ENCODE data around the gene BHLHE40. TPM values are rescaled to one million over a fixed set of nuclear protein-coding genes. Genes with fewer than 3 reads are reported as not detected.

Gene BHLHE40
- total and polyA plus RNA-seq, 2 experiments from 2014 or later, result 67.1 to 116 TPM

DNA sequence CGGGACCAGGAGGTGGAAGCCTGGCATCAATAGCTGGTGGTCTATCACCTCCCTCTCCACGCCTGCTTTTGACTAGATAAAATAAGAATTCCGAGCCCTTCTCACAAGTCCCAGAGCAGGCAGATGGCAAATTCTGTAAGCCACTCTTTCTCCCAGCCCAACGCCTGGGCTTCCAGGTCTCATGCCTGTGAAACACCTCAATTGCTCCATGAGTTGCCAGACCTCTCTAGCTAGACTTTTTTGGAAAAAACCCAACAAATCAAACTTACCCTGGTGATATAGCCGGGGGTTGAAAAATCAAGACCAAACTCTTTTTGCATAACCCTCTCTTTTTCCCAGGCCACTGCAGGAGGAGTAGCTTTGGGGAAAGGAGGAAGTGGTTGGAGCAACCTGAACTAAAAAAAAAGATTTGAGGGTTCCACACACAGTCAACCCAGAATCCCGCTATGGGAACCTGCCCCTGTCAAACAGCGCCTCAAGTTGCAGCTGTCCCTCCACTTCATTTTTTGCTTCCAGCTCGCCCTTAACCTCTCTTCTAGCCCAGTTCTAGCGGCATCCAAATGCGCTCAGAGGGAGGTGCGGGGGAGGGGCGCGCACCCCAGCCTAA is 7.0 kb downstream of the BHLHE40 start:
- Histone ChIP-seq H3K79me2 (peaks cover 22% of the 10 kb centered on the region), H3K4me1 (ENCODE audit: insufficient read depth) (peaks cover 19% of the 10 kb centered on the region), H3K9me3 (ENCODE audit: low read depth) (no peaks in the 10 kb centered on the region), H3K4me3 (no peak overlapping the region), H3K27me3 (no peaks in the 10 kb centered on the region), H2AFZ (no peak overlapping the region), H3K36me3 (replicated peaks; ENCODE audit: insufficient read depth, low read depth) (no peaks in the 10 kb centered on the region), H4K20me1 (ENCODE audit: insufficient read depth, poor library complexity, severe bottlenecking) (peaks cover 6% of the 10 kb centered on the region), H3K4me2 (peak overlapping the region; percentile 76), H3K27ac (peak overlapping the region; percentile 88), H3K9me2 (replicated peaks; ENCODE audit: insufficient read depth) (no peaks in the 10 kb centered on the region)
- TF ChIP-seq EZH2phosphoT487 (IDR thresholded peaks at IDR 0.05; ENCODE audit: low read depth, severe bottlenecking, unreplicated experiment), result no peak
- TF ChIP-seq, protein P1, sequence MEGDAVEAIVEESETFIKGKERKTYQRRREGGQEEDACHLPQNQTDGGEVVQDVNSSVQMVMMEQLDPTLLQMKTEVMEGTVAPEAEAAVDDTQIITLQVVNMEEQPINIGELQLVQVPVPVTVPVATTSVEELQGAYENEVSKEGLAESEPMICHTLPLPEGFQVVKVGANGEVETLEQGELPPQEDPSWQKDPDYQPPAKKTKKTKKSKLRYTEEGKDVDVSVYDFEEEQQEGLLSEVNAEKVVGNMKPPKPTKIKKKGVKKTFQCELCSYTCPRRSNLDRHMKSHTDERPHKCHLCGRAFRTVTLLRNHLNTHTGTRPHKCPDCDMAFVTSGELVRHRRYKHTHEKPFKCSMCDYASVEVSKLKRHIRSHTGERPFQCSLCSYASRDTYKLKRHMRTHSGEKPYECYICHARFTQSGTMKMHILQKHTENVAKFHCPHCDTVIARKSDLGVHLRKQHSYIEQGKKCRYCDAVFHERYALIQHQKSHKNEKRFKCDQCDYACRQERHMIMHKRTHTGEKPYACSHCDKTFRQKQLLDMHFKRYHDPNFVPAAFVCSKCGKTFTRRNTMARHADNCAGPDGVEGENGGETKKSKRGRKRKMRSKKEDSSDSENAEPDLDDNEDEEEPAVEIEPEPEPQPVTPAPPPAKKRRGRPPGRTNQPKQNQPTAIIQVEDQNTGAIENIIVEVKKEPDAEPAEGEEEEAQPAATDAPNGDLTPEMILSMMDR (IDR thresholded peaks at IDR 0.05; ENCODE audit: poor library complexity), result no peak
- TF ChIP-seq EZH2 (IDR thresholded peaks at IDR 0.05; ENCODE audit: borderline replicate concordance), result no peak
- WGBS (ENCODE audit: low lambda C conversion rate, missing lambda C conversion rate), result 34% methylated on average over 13 of the region's 13 CpGs
- DNase-seq (ENCODE audit: low spot score), result peak; percentile 39

DNA sequence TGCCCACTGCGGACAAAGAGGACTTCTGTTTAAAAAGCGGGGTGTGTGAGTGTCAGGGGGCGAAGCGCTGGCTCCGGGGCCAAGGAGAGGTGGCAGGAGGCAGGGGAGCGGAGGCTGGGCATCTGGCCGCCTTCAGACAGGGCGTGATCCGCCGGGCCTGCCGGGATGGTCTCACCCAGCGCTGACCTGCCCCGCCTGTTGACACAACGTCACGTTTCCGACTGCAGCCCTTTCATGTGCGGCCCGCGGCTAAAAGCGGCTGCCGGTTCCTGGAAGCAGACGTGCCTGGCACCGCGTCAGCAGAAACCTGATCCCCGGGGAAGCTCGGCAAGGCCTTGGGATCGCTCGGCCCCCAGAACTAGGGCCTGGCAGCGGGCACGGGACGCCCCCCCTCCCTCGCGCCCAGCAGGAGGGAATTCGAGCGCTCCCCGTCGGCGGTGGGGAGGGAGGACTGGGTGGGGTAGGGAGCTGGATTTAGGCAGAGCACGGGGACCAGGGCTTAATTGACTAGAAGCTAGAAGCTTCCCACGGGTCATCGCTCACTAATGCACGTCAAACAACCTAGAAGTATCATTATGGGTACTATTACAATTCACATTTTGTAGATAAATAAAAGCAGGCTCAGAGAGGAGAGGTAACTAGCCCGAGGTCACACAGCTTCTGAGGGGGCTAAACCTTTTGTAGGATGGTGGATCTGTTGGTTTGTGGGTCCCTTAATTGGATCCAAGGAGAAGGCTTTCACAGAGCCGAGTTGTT is 7.7 kb downstream of the BHLHE40 start:
- H3K4me3 ChIP-seq, result peak overlapping the region; percentile 15
- WGBS (ENCODE audit: low lambda C conversion rate, missing lambda C conversion rate), result 3% methylated on average over 41 of the region's 44 CpGs
- no peak overlapping the region for H2AFZ ChIP-seq
- H3K4me1 ChIP-seq (ENCODE audit: insufficient read depth), result peaks cover 19% of the 10 kb centered on the region
- H3K9me3 ChIP-seq (ENCODE audit: low read depth), result no peaks in the 10 kb centered on the region
- peaks cover 6% of the 10 kb centered on the region for H4K20me1 ChIP-seq (ENCODE audit: insufficient read depth, poor library complexity, severe bottlenecking)
- H3K4me2 ChIP-seq, result peak overlapping the region; percentile 76
- H3K27ac ChIP-seq, result peak overlapping the region; percentile 88
- no peaks in the 10 kb centered on the region for H3K27me3 ChIP-seq
- H3K79me2 ChIP-seq, result peaks cover 18% of the 10 kb centered on the region
- peak; percentile 98 for DNase-seq (ENCODE audit: low spot score)
- TF ChIP-seq, protein P1 (IDR thresholded peaks at IDR 0.05; ENCODE audit: poor library complexity), result peak; percentile 18
- TF ChIP-seq EZH2 (IDR thresholded peaks at IDR 0.05; ENCODE audit: borderline replicate concordance) (no peak), EZH2phosphoT487 (IDR thresholded peaks at IDR 0.05; ENCODE audit: low read depth, severe bottlenecking, unreplicated experiment) (no peak)
- no peaks in the 10 kb centered on the region for H3K36me3 ChIP-seq (replicated peaks; ENCODE audit: insufficient read depth, low read depth)
- no peaks in the 10 kb centered on the region for H3K9me2 ChIP-seq (replicated peaks; ENCODE audit: insufficient read depth)

DNA sequence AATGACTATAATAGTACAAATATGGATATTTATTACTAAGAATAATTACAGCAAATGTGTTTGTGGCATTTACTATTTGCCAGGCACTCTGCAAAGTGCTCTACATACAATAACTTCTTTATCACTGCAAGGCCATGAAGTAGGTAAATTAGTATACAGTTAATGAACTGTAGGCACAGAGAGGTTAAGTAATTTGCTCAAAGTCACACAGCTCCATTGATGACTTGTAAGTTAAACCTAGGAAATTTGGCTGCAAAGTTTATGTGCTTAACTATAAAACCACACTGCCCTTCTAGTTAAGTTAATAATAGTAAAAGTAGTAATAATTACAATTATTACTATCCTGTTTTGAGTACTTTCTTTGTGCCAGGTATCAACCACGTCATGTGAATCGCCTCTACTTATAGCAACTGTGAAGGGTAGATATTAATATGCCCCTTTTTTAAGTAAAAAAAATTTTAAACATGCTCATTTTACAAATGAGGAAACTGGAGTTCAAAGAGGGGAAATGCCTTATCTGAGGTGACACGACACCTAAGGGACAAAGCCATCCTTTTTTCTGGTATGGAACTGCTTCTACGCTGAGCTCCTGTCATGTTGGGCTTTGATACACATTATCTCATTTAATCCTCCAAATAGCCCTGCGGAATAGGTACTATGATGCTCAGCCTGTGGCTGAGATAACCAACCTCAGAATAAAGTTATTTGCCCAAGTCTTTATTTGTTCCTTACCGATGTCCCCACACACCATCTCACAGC is 8.5 kb downstream of the BHLHE40 start:
- Histone ChIP-seq H3K4me2 (peak overlapping the region; percentile 76), H3K9me3 (ENCODE audit: low read depth) (no peaks in the 10 kb centered on the region), H3K4me1 (ENCODE audit: insufficient read depth) (peaks cover 19% of the 10 kb centered on the region), H2AFZ (no peak overlapping the region), H4K20me1 (ENCODE audit: insufficient read depth, poor library complexity, severe bottlenecking) (no peaks in the 10 kb centered on the region), H3K79me2 (peaks cover 11% of the 10 kb centered on the region), H3K27me3 (no peaks in the 10 kb centered on the region), H3K9me2 (replicated peaks; ENCODE audit: insufficient read depth) (no peaks in the 10 kb centered on the region), H3K27ac (peak overlapping the region; percentile 80), H3K4me3 (no peak overlapping the region), H3K36me3 (replicated peaks; ENCODE audit: insufficient read depth, low read depth) (no peaks in the 10 kb centered on the region)
- no peak for TF ChIP-seq EZH2phosphoT487 (IDR thresholded peaks at IDR 0.05; ENCODE audit: low read depth, severe bottlenecking, unreplicated experiment)
- TF ChIP-seq, protein P1 (IDR thresholded peaks at IDR 0.05; ENCODE audit: poor library complexity), result no peak
- TF ChIP-seq EZH2 (IDR thresholded peaks at IDR 0.05; ENCODE audit: borderline replicate concordance), result no peak
- WGBS (ENCODE audit: low lambda C conversion rate, missing lambda C conversion rate), result 85% methylated on average over 6 of the region's 6 CpGs
- no peak for DNase-seq (ENCODE audit: low spot score)
